H9 (cell line): Measurements from ENCODE around the gene GJB6. TPM values are rescaled to one million over a fixed set of nuclear protein-coding genes. Genes with fewer than 3 reads are reported as not detected.

Source experiments
- DNase-seq: peaks from one replicate; pipeline ENCODE4 v3.0.0-alpha.2; 2017
- H2AFZ ChIP-seq: one replicate; pipeline ENCODE4 v1.6.1; 2013; ENCODE audit warnings: mild to moderate bottlenecking, low read length, control low read depth, moderate library complexity
- H2AK5ac ChIP-seq: 2 replicates; pipeline ENCODE4 v1.6.1; 2013; ENCODE audit warnings: low read length, control low read depth, mixed read lengths; ENCODE audit not compliant: insufficient read length
- H2BK120ac ChIP-seq: one replicate; pipeline ENCODE4 v1.6.1; 2013; ENCODE audit warnings: low read depth, mild to moderate bottlenecking, low read length, control low read depth, inconsistent platforms; ENCODE audit not compliant: poor library complexity, severe bottlenecking
- H2BK12ac ChIP-seq: 2 replicates; pipeline ENCODE4 v1.6.1; 2013; ENCODE audit warnings: low read length, control low read depth, mixed read lengths, low read depth; ENCODE audit not compliant: insufficient read length
- H2BK15ac ChIP-seq: 2 replicates; pipeline ENCODE4 v1.6.1; 2013; ENCODE audit warnings: low read depth, low read length, control low read depth
- H2BK20ac ChIP-seq: one replicate; pipeline ENCODE4 v1.6.1; 2013; ENCODE audit warnings: low read depth, mild to moderate bottlenecking, low read length, control low read depth, inconsistent platforms; ENCODE audit not compliant: poor library complexity, severe bottlenecking
- H2BK5ac ChIP-seq: 2 replicates; pipeline ENCODE4 v1.6.1; 2013; ENCODE audit warnings: low read length, control low read depth, mixed read lengths; ENCODE audit not compliant: insufficient read length
- H3K14ac ChIP-seq: 2 replicates; pipeline ENCODE4 v1.6.1; 2013; ENCODE audit warnings: low read length, control low read depth; ENCODE audit not compliant: insufficient read depth
- H3K18ac ChIP-seq: 2 replicates; pipeline ENCODE4 v1.6.1; 2013; ENCODE audit warnings: low read depth, mild to moderate bottlenecking, mixed read lengths, low read length, control low read depth; ENCODE audit not compliant: insufficient read length
- H3K23ac ChIP-seq: 2 replicates; pipeline ENCODE4 v1.6.1; 2013; ENCODE audit warnings: low read length, control low read depth, mixed read lengths, low read depth; ENCODE audit not compliant: insufficient read length
- H3K23me2 ChIP-seq: 2 replicates; pipeline ENCODE4 v1.6.1; 2013; ENCODE audit warnings: low read depth, mild to moderate bottlenecking, mixed read lengths, low read length, control low read depth; ENCODE audit not compliant: insufficient read length, poor library complexity, severe bottlenecking
- H3K27ac ChIP-seq: 2 replicates; pipeline ENCODE4 v1.5.1; 2013; ENCODE audit warnings: low read length, control low read depth, mixed read lengths, low read depth; ENCODE audit not compliant: insufficient read length
- H3K27me3 ChIP-seq: 2 replicates; pipeline ENCODE4 v1.6.1; 2013; ENCODE audit warnings: low read length, control low read depth, inconsistent platforms; ENCODE audit not compliant: insufficient read depth
- H3K4ac ChIP-seq: 2 replicates; pipeline ENCODE4 v1.6.1; 2013; ENCODE audit warnings: low read depth, mild to moderate bottlenecking, control low read depth, inconsistent platforms, low read length, moderate library complexity
- H3K4me1 ChIP-seq: 2 replicates; pipeline ENCODE4 v1.6.1; 2013; ENCODE audit warnings: low read length, control low read depth, inconsistent platforms; ENCODE audit not compliant: insufficient read depth
- H3K4me2 ChIP-seq: 2 replicates; pipeline ENCODE4 v1.6.1; 2013; ENCODE audit warnings: low read length, control low read depth, mixed read lengths; ENCODE audit not compliant: insufficient read length, insufficient read depth
- H3K56ac ChIP-seq: 2 replicates; pipeline ENCODE4 v1.6.1; 2013; ENCODE audit warnings: low read depth, mild to moderate bottlenecking, mixed read lengths, low read length, control low read depth; ENCODE audit not compliant: insufficient read length
- H3K79me1 ChIP-seq: 2 replicates; pipeline ENCODE4 v1.6.1; 2013; ENCODE audit warnings: low read depth, mild to moderate bottlenecking, moderate library complexity, low read length, control low read depth, inconsistent platforms; ENCODE audit not compliant: insufficient read depth, poor library complexity, severe bottlenecking
- H3K79me2 ChIP-seq: 2 replicates; pipeline ENCODE4 v1.6.1; 2013; ENCODE audit warnings: low read length, control low read depth, inconsistent platforms; ENCODE audit not compliant: insufficient read depth
- H3K9ac ChIP-seq: 2 replicates; pipeline ENCODE4 v1.6.1; 2013; ENCODE audit warnings: low read length, control low read depth, mixed read lengths; ENCODE audit not compliant: insufficient read length; ENCODE audit errors: extremely low read depth
- H3K9me3 ChIP-seq: one replicate; pipeline ENCODE4 v1.6.1; 2013; ENCODE audit warnings: low read depth, low read length, inconsistent platforms; ENCODE audit not compliant: control insufficient read depth
- H3T11ph ChIP-seq: one replicate; pipeline ENCODE4 v1.6.1; 2013; ENCODE audit warnings: mild to moderate bottlenecking, low read length, control low read depth, inconsistent platforms
- H4K20me1 ChIP-seq: one replicate; pipeline ENCODE4 v1.6.1; 2013; ENCODE audit not compliant: control insufficient read depth, insufficient read length, insufficient read depth
- H4K5ac ChIP-seq: 2 replicates; pipeline ENCODE4 v1.6.1; 2013; ENCODE audit warnings: low read depth, mild to moderate bottlenecking, mixed read lengths, low read length, control low read depth; ENCODE audit not compliant: insufficient read length
- H4K8ac ChIP-seq: replicated peaks from 2 replicates; pipeline ENCODE4 v1.6.1; 2013; ENCODE audit warnings: low read length, control low read depth, mixed read lengths, low read depth; ENCODE audit not compliant: insufficient read length
- H4K91ac ChIP-seq: 2 replicates; pipeline ENCODE4 v1.6.1; 2013; ENCODE audit warnings: low read depth, mild to moderate bottlenecking, moderate library complexity, mixed read lengths, low read length, control low read depth; ENCODE audit not compliant: insufficient read length
- H3K27ac Mint-ChIP-seq, 3 experiments: 2 replicates in 2 of 3; 3 replicates in 1 of 3; pipeline ENCODE4 v1.8.0; 2020 to 2021; ENCODE audit warnings: mixed read lengths in 3 of 3, mild to moderate bottlenecking in 1 of 3, moderate library complexity in 1 of 3
- H3K27me3 Mint-ChIP-seq: 2 replicates; pipeline ENCODE4 v1.8.0; 2021; ENCODE audit warnings: low read depth, mild to moderate bottlenecking, moderate library complexity, mixed read lengths
- H3K36me3 Mint-ChIP-seq, 3 experiments: 2 replicates in 2 of 3; 3 replicates in 1 of 3; pipeline ENCODE4 v1.8.0; 2020 to 2021; ENCODE audit warnings: low read depth in 3 of 3, mixed read lengths in 3 of 3; ENCODE audit not compliant: insufficient read depth in 1 of 3
- H3K4me1 Mint-ChIP-seq, 2 experiments: 2 replicates each; pipeline ENCODE4 v1.8.0; 2020; ENCODE audit warnings: mixed read lengths in 2 of 2
- H3K4me3 Mint-ChIP-seq, 2 experiments: 2 replicates in 1 of 2; 3 replicates in 1 of 2; pipeline ENCODE4 v1.8.0; 2020 to 2021; ENCODE audit warnings: mild to moderate bottlenecking in 2 of 2, mixed read lengths in 2 of 2, moderate library complexity in 1 of 2
- H3K9me3 Mint-ChIP-seq, 2 experiments: 2 replicates in 1 of 2; 3 replicates in 1 of 2; pipeline ENCODE4 v1.8.0; 2020; ENCODE audit warnings: mild to moderate bottlenecking in 2 of 2, mixed read lengths in 2 of 2, moderate library complexity in 1 of 2
- CTCF ChIP-seq: fragments of 200-600 bp; sonication (generic); conservative IDR thresholded peaks from 3 replicates; pipeline ENCODE4 v1.8.0; 2021; ENCODE audit warnings: antibody characterized with exemption, mild to moderate bottlenecking
- WGBS: extraction: QIAGEN DNeasy Blood & Tissue Kit; methylation state at CpG from one replicate; pipeline ENCODE4 v1.1.7; 2013; ENCODE audit warnings: missing lambda C conversion rate, low lambda C conversion rate, mixed read lengths; ENCODE audit not compliant: insufficient read length; ENCODE audit errors: extremely low coverage; 5-methylcytosine and 5-hydroxymethylcytosine counted together
- total RNA-seq: library from RNA; stranded (reverse); gene quantifications from 2 replicates; pipeline ENCODE4 v1.2.1, GENCODE V29; 2021

Gene GJB6
- total RNA-seq, 1 experiment from 2014 or later, result not detected

GRCh38 chr13:20209948-20210347 lies 22.2 kb downstream of the GJB6 start:
- no peak overlapping the region for H3T11ph ChIP-seq
- H3K79me2 ChIP-seq, result no peaks in the 10 kb centered on the region
- no CpG with 5 or more reads among the region's 1 CpG for WGBS
- no peak for DNase-seq
- no peak overlapping the region for H2BK12ac ChIP-seq
- H2BK15ac ChIP-seq, result no peak overlapping the region
- no peak overlapping the region for H3K14ac ChIP-seq
- H3K56ac ChIP-seq, result no peak overlapping the region
- peaks cover 2% of the 10 kb centered on the region; the same call in 1 of the 2 replicates for H3K4me1 ChIP-seq
- H4K91ac ChIP-seq, result no peak overlapping the region
- H3K9me3 Mint-ChIP-seq, result no peaks in the 10 kb centered on the region; a peak in 1 of 5 replicates
- H2AK5ac ChIP-seq, result no peak overlapping the region
- no peak overlapping the region for H3K4me2 ChIP-seq
- H2BK5ac ChIP-seq, result no peak overlapping the region
- no peak overlapping the region for H2BK20ac ChIP-seq
- peaks cover 4 to 5% of the 10 kb centered on the region in 2 experiments for H3K4me1 Mint-ChIP-seq
- H3K36me3 Mint-ChIP-seq, result no peaks in the 10 kb centered on the region; a peak in 1 of 7 replicates
- no peak overlapping the region for H3K27ac ChIP-seq
- TF ChIP-seq CTCF, result no peak
- no peak overlapping the region for H2BK120ac ChIP-seq
- H4K8ac ChIP-seq, result no peak overlapping the region
- H3K9me3 ChIP-seq, result no peaks in the 10 kb centered on the region
- H3K79me1 ChIP-seq, result no peaks in the 10 kb centered on the region
- no peak overlapping the region for H3K23ac ChIP-seq
- no peak overlapping the region for H3K9ac ChIP-seq
- no peak overlapping the region for H3K18ac ChIP-seq
- no peak overlapping the region for H4K5ac ChIP-seq
- H3K27me3 ChIP-seq, result no peaks in the 10 kb centered on the region
- H2AFZ ChIP-seq, result no peak overlapping the region
- H3K27me3 Mint-ChIP-seq, result peaks cover 3% of the 10 kb centered on the region; the same call in 1 of the 2 replicates
- no peak overlapping the region for H3K4ac ChIP-seq
- H3K27ac Mint-ChIP-seq, result no peak overlapping the region
- no peaks in the 10 kb centered on the region for H3K23me2 ChIP-seq
- peaks cover 4% of the 10 kb centered on the region for H4K20me1 ChIP-seq
- H3K4me3 Mint-ChIP-seq, result no peak overlapping the region
